HepG2 (cell line): ENCODE data around the gene KCNA1. TPM values are rescaled to one million over a fixed set of nuclear protein-coding genes. Genes with fewer than 3 reads are reported as not detected.

Source experiments
- ATAC-seq: fragments of 200-7000 bp; cut with Tn5 transposase; 3 replicates; pipeline ENCODE4 v1.9.1; 2020; ENCODE audit warnings: mild to moderate bottlenecking, moderate library complexity
- BruUV-seq: library from RNA; stranded (reverse); fragments of 400-500 nt; replicated peaks from 2 replicates; lab custom pipeline; 2021; lab: Mats Ljungman, UMichigan
- CTCF ChIA-PET: fragments of 300-600 bp; formaldehyde crosslinking; extraction: SDS; loops from one replicate; lab custom pipeline; 2021; ENCODE audit warnings: low total read pairs, inconsistent platforms, low intra/inter-chr PET ratio; lab: Yijun Ruan, JAX
- POLR2A ChIA-PET: fragments of 350-600 bp; sonication (Branson Sonifier 250); formaldehyde crosslinking; loops from one replicate; lab custom pipeline; 2020; ENCODE audit warnings: antibody characterized with exemption, inconsistent platforms; lab: Yijun Ruan, JAX
- DNase-seq: peaks from one replicate; pipeline ENCODE4 v3.0.0-alpha.2; 2015; ENCODE audit warnings: low spot score
- FAIRE-seq: peaks from 3 replicates; lab custom pipeline; 2011; peaks lifted over from hg19 to GRCh38; lab: Jason Lieb, UNC
- H2AFZ ChIP-seq: one replicate; pipeline ENCODE4 v1.6.1; 2011; ENCODE audit warnings: low read length, inconsistent platforms
- H3K27ac ChIP-seq: fragments of 300-600 bp; 3 replicates; pipeline ENCODE4 v1.8.0; 2011; ENCODE audit warnings: mixed run types, mild to moderate bottlenecking, mixed read lengths, low read length, inconsistent platforms; ENCODE audit not compliant: insufficient read depth; ENCODE audit errors: extremely low read length
- H3K27me3 ChIP-seq, 2 experiments: fragments of 200-600 bp in 1 of 2; 2 replicates in 1 of 2; 3 replicates in 1 of 2; pipeline versions ENCODE4 v1.6.0 to v1.8.0; 2011; ENCODE audit warnings: low read length in 2 of 2, mild to moderate bottlenecking in 2 of 2, moderate library complexity in 2 of 2, inconsistent platforms in 1 of 2; ENCODE audit not compliant: insufficient read depth in 2 of 2, control insufficient read depth in 1 of 2
- H3K36me3 ChIP-seq, 2 experiments: fragments of 200-600 bp in 1 of 2; replicated peaks in 1 of 2; 2 replicates in 1 of 2; 3 replicates in 1 of 2; pipeline versions ENCODE4 v1.5.1 to v1.8.0; 2011; ENCODE audit warnings: low read length in 2 of 2, inconsistent platforms in 1 of 2; ENCODE audit not compliant: insufficient read depth in 2 of 2, control insufficient read depth in 1 of 2
- H3K4me1 ChIP-seq: 2 replicates; pipeline ENCODE4 v1.5.1; 2012; ENCODE audit warnings: low read length, inconsistent platforms; ENCODE audit not compliant: insufficient read depth
- H3K4me2 ChIP-seq: 2 replicates; pipeline ENCODE4 v1.6.0; 2011; ENCODE audit warnings: low read depth, low read length, inconsistent platforms
- H3K4me3 ChIP-seq, 3 experiments: fragments of 200-600 bp in 1 of 3; sonication (generic), shearing (Covaris generic) in 1 of 3; replicated peaks in 1 of 3; 2 replicates each; pipeline ENCODE4 v1.5.1; 2011 to 2016; ENCODE audit warnings: low read length in 3 of 3, inconsistent platforms in 2 of 3, low read depth in 2 of 3, mild to moderate bottlenecking in 2 of 3, control low read depth in 1 of 3, mixed read lengths in 1 of 3; ENCODE audit not compliant: insufficient read depth in 1 of 3
- H3K79me2 ChIP-seq: one replicate; pipeline ENCODE4 v1.6.1; 2011; ENCODE audit warnings: low read length, inconsistent platforms; ENCODE audit not compliant: insufficient read depth
- H3K9ac ChIP-seq: 2 replicates; pipeline ENCODE4 v1.6.0; 2011; ENCODE audit warnings: mild to moderate bottlenecking, low read depth, low read length, inconsistent platforms; ENCODE audit not compliant: insufficient read depth
- H3K9me3 ChIP-seq: 2 replicates; pipeline ENCODE4 v1.5.1; 2012; ENCODE audit warnings: mild to moderate bottlenecking, low read length
- H4K20me1 ChIP-seq: 2 replicates; pipeline ENCODE4 v1.6.0; 2011; ENCODE audit warnings: inconsistent platforms, mild to moderate bottlenecking, low read length, moderate library complexity; ENCODE audit not compliant: insufficient read depth
- CEBPB ChIP-seq: IDR thresholded peaks from 2 replicates; pipeline ENCODE4 v1.6.1; 2011; ENCODE audit warnings: low read depth, low read length, improper control_type of control experiment, borderline replicate concordance
- FOXJ3 ChIP-seq: sonication (generic); formaldehyde crosslinking; IDR thresholded peaks from 2 replicates; pipeline ENCODE4 v1.4.0; 2020; ENCODE audit warnings: missing genetic modification reagents, mild to moderate bottlenecking, borderline replicate concordance
- FOXK2 ChIP-seq: fragments of 450-650 bp; IDR thresholded peaks from 2 replicates; pipeline ENCODE4 v1.6.1; 2016
- FOXM1 ChIP-seq: sonication (generic); formaldehyde crosslinking; IDR thresholded peaks from 2 replicates; pipeline ENCODE4 v1.5.0; 2020; ENCODE audit warnings: missing genetic modification reagents
- GATAD2A ChIP-seq: IDR thresholded peaks from 2 replicates; pipeline ENCODE4 v1.6.1; 2016
- NFE2 ChIP-seq: sonication (generic); formaldehyde crosslinking; IDR thresholded peaks from 2 replicates; pipeline ENCODE4 v1.4.0; 2020; ENCODE audit warnings: missing genetic modification reagents
- NFYC ChIP-seq: IDR thresholded peaks from 2 replicates; pipeline ENCODE4 v1.6.1; 2016; ENCODE audit warnings: missing genetic modification reagents, missing compliant biosample characterization
- SMAD3 ChIP-seq: sonication (generic); formaldehyde crosslinking; IDR thresholded peaks from 2 replicates; pipeline ENCODE4 v1.4.0; 2020; ENCODE audit warnings: missing genetic modification reagents
- SRF ChIP-seq: IDR thresholded peaks from 2 replicates; pipeline ENCODE4 v1.6.1; 2011; ENCODE audit warnings: mild to moderate bottlenecking, low read depth, low read length, moderate library complexity
- TBL1XR1 ChIP-seq: fragments of 150-350 bp; IDR thresholded peaks from 2 replicates; pipeline ENCODE4 v1.6.1; 2014; ENCODE audit warnings: borderline replicate concordance, low read length; ENCODE audit not compliant: partially characterized antibody
- TSC22D2 ChIP-seq: sonication (generic); formaldehyde crosslinking; IDR thresholded peaks from 2 replicates; pipeline ENCODE4 v1.5.1; 2020; ENCODE audit warnings: missing genetic modification reagents, mild to moderate bottlenecking, borderline replicate concordance
- ZNF160 ChIP-seq: sonication (generic); formaldehyde crosslinking; IDR thresholded peaks from 2 replicates; pipeline ENCODE4 v1.8.0; 2022; ENCODE audit warnings: mild to moderate bottlenecking, inconsistent platforms, missing genetic modification reagents
- ZNF225 ChIP-seq: sonication (generic); formaldehyde crosslinking; IDR thresholded peaks from 2 replicates; pipeline ENCODE4 v1.4.0; 2020; ENCODE audit warnings: mild to moderate bottlenecking, missing genetic modification reagents
- ZNF333 ChIP-seq: sonication (generic); formaldehyde crosslinking; IDR thresholded peaks from 2 replicates; pipeline ENCODE4 v1.4.0; 2020; ENCODE audit warnings: mild to moderate bottlenecking, missing genetic modification reagents, borderline replicate concordance
- ZNF816 ChIP-seq: sonication (generic); formaldehyde crosslinking; IDR thresholded peaks from 2 replicates; pipeline ENCODE4 v1.8.0; 2022; ENCODE audit warnings: missing genetic modification reagents, mild to moderate bottlenecking, borderline replicate concordance
- ZNF83 ChIP-seq: sonication (generic); formaldehyde crosslinking; IDR thresholded peaks from 2 replicates; pipeline ENCODE4 v1.4.0; 2020; ENCODE audit warnings: missing genetic modification reagents, mild to moderate bottlenecking, borderline replicate concordance
- ZSCAN30 ChIP-seq: sonication (generic); formaldehyde crosslinking; IDR thresholded peaks from 2 replicates; pipeline ENCODE4 v1.5.0; 2020; ENCODE audit warnings: mild to moderate bottlenecking, missing genetic modification reagents
- WGBS: methylation state at CpG from one replicate; pipeline ENCODE4 v1.1.6; 2017; ENCODE audit warnings: low lambda C conversion rate; 5-methylcytosine and 5-hydroxymethylcytosine counted together
- in situ Hi-C: cut with HindIII; loops from 2 replicates; pipeline ENCODE4 v1.10.0; 2017; ENCODE audit warnings: low pct_unique_long_range_greater_than_20kb; ENCODE audit not compliant: extremely low pct_ligation_motif_present
- intact Hi-C: fragments of 100-400 bp; cut with micrococcal nuclease; formaldehyde crosslinking; loops from one replicate; pipeline ENCODE4 v1.10.0; 2022; ENCODE audit not compliant: unreplicated experiment
- polyA plus RNA-seq, 8 experiments: library from polyadenylated mRNA; depleted of rRNA in 3 of 8; stranded (reverse) in 7 of 8; unstranded in 1 of 8; fragments of >200 nt; fragmentation: Illumina TruSeq in 4 of 8; extraction: Trizol in 4 of 8; gene quantifications; 2 replicates each; pipeline versions ENCODE4 v1.2.1 to v1.2.3, GENCODE V29; 2011 to 2016; ENCODE audit warnings: low read depth in 4 of 8, missing spikeins in 1 of 8, mixed read lengths in 1 of 8; ENCODE audit not compliant: insufficient read depth in 1 of 8
- total RNA-seq, 5 experiments: library from RNA; depleted of rRNA; stranded (reverse); fragments of >200 nt; fragmentation: Illumina TruSeq; extraction: Trizol; gene quantifications; 2 replicates each; pipeline ENCODE4 v1.2.3, GENCODE V29; 2016; ENCODE audit warnings: low read depth in 1 of 5
- TF ChIP-seq, protein P1 (sequence below): sonication (generic); formaldehyde crosslinking; IDR thresholded peaks from 2 replicates; pipeline ENCODE4 v1.4.0; 2020; ENCODE audit warnings: missing genetic modification reagents
- TF ChIP-seq, protein P2 (sequence below): IDR thresholded peaks from 2 replicates; pipeline ENCODE4 v1.6.1; 2016; ENCODE audit warnings: missing biosample characterization, missing genetic modification reagents, low read depth

The KCNA1 gene
- total and polyA plus RNA-seq, 2 of the 13 experiments (the other 11 are each of a cell fraction or from before 2014, with no cell fraction given): not detected

DNA sequence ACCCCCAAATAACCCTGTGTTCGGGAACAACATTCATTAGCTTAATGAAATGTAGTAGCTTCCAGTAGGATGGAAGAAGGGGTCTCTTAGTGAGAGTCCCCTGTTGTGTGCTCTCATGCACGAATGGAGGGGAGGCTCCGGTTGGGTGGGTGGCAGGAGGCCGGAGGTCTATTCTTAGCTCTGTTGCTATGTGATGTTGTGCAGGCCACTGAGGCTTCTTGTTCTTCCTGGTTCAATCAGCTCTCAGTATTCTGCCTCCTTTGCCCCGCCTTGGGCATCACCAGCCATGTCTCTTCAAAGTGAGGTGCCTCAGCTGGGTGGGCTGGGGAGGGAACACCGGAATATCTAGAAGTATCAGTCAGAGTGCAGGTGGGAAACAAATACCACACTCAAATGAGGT, 50.8 kb downstream of the KCNA1 start:
- Histone ChIP-seq H3K4me3 (no peak overlapping the region), H3K27ac (no peak overlapping the region), H3K27me3 (peaks cover 6 to 55% of the 10 kb centered on the region in 2 experiments; a peak in 3 of 5 replicates), H3K4me2 (no peak overlapping the region), H3K4me1 (no peaks in the 10 kb centered on the region)
- ATAC-seq (no peak), FAIRE-seq (no peak), DNase-seq (no peak)
- in situ Hi-C loops: no loop called here
- POLR2A ChIA-PET: no interaction called here
- intact Hi-C loops: no loop called here
- no TSS peak for BruUV-seq
- CTCF ChIA-PET: no interaction called here
- TF ChIP-seq NFE2 (CRISPR knock-in tag) (no peak), TBL1XR1 (no peak), ZNF333 (CRISPR knock-in tag) (no peak)
- TF ChIP-seq, protein P1, sequence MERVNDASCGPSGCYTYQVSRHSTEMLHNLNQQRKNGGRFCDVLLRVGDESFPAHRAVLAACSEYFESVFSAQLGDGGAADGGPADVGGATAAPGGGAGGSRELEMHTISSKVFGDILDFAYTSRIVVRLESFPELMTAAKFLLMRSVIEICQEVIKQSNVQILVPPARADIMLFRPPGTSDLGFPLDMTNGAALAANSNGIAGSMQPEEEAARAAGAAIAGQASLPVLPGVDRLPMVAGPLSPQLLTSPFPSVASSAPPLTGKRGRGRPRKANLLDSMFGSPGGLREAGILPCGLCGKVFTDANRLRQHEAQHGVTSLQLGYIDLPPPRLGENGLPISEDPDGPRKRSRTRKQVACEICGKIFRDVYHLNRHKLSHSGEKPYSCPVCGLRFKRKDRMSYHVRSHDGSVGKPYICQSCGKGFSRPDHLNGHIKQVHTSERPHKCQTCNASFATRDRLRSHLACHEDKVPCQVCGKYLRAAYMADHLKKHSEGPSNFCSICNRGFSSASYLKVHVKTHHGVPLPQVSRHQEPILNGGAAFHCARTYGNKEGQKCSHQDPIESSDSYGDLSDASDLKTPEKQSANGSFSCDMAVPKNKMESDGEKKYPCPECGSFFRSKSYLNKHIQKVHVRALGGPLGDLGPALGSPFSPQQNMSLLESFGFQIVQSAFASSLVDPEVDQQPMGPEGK (CRISPR knock-in tag): no peak
- TF ChIP-seq, all 625 proteins: peak for 0
- 1% methylated on average over 6 of the region's 6 CpGs for WGBS
- Histone ChIP-seq H3K9me3 (no peaks in the 10 kb centered on the region), H4K20me1 (no peaks in the 10 kb centered on the region), H3K79me2 (no peaks in the 10 kb centered on the region), H3K9ac (no peak overlapping the region), H2AFZ (no peak overlapping the region), H3K36me3 (no peaks in the 10 kb centered on the region)

DNA sequence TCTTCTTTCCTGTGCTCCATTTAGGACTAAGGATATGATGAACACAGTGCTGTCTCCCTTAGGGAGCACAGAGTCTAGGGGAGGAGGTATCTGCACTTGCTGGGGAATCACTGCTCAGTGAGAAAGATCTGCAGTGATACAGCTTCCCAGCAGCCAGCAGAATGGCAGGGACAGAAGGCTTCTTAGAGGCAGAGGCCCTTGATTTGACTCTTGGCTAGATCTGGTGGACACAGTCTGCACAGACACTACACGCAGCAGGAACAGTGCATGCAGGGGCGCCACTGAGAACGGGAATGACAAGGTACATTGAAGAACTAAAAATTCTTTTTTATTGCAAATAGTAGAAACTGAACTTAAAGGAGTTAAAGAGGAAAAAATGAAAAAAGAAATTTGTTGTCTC, 51.6 kb downstream of the KCNA1 start:
- POLR2A ChIA-PET: no interaction called here
- no peak overlapping the region for H2AFZ ChIP-seq
- no peak overlapping the region for H3K4me3 ChIP-seq
- H3K36me3 ChIP-seq: no peaks in the 10 kb centered on the region
- DNase-seq (no peak), ATAC-seq (no peak), FAIRE-seq (no peak)
- no peak overlapping the region for H3K27ac ChIP-seq
- H3K4me1 ChIP-seq: no peaks in the 10 kb centered on the region
- WGBS: 28% methylated on average over 3 of the region's 3 CpGs
- H3K27me3 ChIP-seq: peaks cover 5 to 55% of the 10 kb centered on the region in 2 experiments; a peak in 3 of 5 replicates
- H3K4me2 ChIP-seq: no peak overlapping the region
- intact Hi-C loops (no loop called here), in situ Hi-C loops (no loop called here)
- no TSS peak for BruUV-seq
- no peak overlapping the region for H3K9ac ChIP-seq
- no peaks in the 10 kb centered on the region for H3K79me2 ChIP-seq
- no peaks in the 10 kb centered on the region for H4K20me1 ChIP-seq
- CTCF ChIA-PET: no interaction called here
- no peaks in the 10 kb centered on the region for H3K9me3 ChIP-seq
- TF ChIP-seq ZSCAN30 (CRISPR knock-in tag): no peak
- TF ChIP-seq TSC22D2 (CRISPR knock-in tag): no peak
- TF ChIP-seq SRF: no peak
- no peak for TF ChIP-seq GATAD2A
- no peak for TF ChIP-seq ZNF160 (CRISPR knock-in tag)
- no peak for TF ChIP-seq ZNF83 (CRISPR knock-in tag)
- TF ChIP-seq NFYC: no peak
- no peak for TF ChIP-seq CEBPB
- no peak for TF ChIP-seq FOXM1
- TF ChIP-seq FOXK2: no peak
- TF ChIP-seq ZNF816: no peak
- TF ChIP-seq FOXJ3 (CRISPR knock-in tag): no peak
- TF ChIP-seq ZNF225 (CRISPR knock-in tag): no peak
- TF ChIP-seq SMAD3 (CRISPR knock-in tag): no peak
- TF ChIP-seq, protein P2, sequence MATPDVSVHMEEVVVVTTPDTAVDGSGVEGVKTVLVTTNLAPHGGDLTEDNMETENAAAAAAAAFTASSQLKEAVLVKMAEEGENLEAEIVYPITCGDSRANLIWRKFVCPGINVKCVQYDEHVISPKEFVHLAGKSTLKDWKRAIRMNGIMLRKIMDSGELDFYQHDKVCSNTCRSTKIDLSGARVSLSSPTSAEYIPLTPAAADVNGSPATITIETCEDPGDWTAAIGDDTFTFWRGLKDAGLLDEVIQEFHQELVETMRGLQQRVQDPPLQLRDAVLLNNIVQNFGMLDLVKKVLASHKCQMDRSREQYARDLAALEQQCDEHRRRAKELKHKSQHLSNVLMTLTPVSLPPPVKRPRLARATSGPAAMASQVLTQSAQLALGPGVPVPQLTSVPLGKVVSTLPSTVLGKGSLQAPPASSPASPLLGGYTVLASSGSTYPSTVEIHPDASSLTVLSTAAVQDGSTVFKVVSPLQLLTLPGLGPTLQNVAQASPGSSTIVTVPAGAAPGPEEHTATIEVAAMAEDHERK (CRISPR knock-in tag): no peak
